WERI-Rb-1 (cell line): ENCODE measurements around the gene MUC5B.

Source experiments
- DNase-seq: peaks from one replicate; pipeline ENCODE4 v3.0.0-alpha.2; 2020
- H3K27ac ChIP-seq: fragments of 250-450 bp; sonication (Bioruptor Pico); 2 replicates; pipeline ENCODE4 v1.5.1; 2020; ENCODE audit warnings: mild to moderate bottlenecking, moderate library complexity
- H3K27me3 ChIP-seq: fragments of 250-450 bp; sonication (Bioruptor Pico); 2 replicates; pipeline ENCODE4 v1.5.1; 2021; ENCODE audit warnings: mild to moderate bottlenecking, low read depth, moderate library complexity; ENCODE audit not compliant: insufficient read depth, severe bottlenecking
- H3K36me3 ChIP-seq: fragments of 250-450 bp; sonication (Bioruptor Pico); 2 replicates; pipeline ENCODE4 v1.5.1; 2020; ENCODE audit warnings: mild to moderate bottlenecking, moderate library complexity
- H3K4me3 ChIP-seq: 2 replicates; pipeline ENCODE4 v1.5.1; 2011; ENCODE audit warnings: low read depth, mild to moderate bottlenecking, control low read depth, low read length
- H3K9me3 ChIP-seq: fragments of 250-450 bp; sonication (Bioruptor Pico); 2 replicates; pipeline ENCODE4 v1.5.1; 2021; ENCODE audit warnings: mild to moderate bottlenecking, moderate library complexity; ENCODE audit not compliant: severe bottlenecking
- TF ChIP-seq, protein P1 (sequence below): IDR thresholded peaks from 2 replicates; pipeline ENCODE4 v1.5.1; 2011; ENCODE audit warnings: low read depth, mild to moderate bottlenecking, control low read depth, inconsistent platforms, low read length

MUC5B gene

DNA sequence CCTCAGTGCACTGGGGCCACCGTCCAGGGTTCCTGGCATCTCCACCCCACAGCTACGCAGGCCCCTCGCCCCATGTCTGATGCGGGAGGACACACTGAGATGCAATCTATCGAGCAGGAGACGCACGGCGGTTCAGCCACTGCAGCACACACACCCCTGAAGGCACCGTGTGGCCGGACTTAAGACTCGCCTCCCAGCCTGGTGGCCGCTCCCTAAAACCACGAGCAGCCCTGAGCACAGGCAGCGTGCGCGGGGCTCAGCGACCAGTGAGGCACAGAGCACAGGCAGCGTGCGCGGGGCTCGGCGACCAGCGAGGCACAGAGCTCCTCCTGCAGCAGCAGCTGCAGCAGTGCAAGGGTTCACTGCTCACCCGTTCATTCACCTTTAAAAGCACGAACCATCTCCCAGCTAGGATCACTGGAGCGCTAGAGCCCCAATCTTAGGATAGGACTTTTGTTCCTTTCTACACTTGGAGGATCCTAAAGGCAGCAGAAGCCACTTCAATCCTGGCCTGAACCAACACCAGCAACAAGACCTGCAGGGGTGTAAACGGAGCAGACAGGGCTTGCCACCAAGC lies 55.2 kb downstream of the MUC5B start:
- peaks cover 34% of the 10 kb centered on the region for H3K36me3 ChIP-seq
- no peak overlapping the region for H3K4me3 ChIP-seq
- TF ChIP-seq, protein P1, sequence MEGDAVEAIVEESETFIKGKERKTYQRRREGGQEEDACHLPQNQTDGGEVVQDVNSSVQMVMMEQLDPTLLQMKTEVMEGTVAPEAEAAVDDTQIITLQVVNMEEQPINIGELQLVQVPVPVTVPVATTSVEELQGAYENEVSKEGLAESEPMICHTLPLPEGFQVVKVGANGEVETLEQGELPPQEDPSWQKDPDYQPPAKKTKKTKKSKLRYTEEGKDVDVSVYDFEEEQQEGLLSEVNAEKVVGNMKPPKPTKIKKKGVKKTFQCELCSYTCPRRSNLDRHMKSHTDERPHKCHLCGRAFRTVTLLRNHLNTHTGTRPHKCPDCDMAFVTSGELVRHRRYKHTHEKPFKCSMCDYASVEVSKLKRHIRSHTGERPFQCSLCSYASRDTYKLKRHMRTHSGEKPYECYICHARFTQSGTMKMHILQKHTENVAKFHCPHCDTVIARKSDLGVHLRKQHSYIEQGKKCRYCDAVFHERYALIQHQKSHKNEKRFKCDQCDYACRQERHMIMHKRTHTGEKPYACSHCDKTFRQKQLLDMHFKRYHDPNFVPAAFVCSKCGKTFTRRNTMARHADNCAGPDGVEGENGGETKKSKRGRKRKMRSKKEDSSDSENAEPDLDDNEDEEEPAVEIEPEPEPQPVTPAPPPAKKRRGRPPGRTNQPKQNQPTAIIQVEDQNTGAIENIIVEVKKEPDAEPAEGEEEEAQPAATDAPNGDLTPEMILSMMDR = no peak
- no peaks in the 10 kb centered on the region for H3K27me3 ChIP-seq
- H3K27ac ChIP-seq = no peak overlapping the region
- H3K9me3 ChIP-seq = no peaks in the 10 kb centered on the region
- no peak for DNase-seq

DNA sequence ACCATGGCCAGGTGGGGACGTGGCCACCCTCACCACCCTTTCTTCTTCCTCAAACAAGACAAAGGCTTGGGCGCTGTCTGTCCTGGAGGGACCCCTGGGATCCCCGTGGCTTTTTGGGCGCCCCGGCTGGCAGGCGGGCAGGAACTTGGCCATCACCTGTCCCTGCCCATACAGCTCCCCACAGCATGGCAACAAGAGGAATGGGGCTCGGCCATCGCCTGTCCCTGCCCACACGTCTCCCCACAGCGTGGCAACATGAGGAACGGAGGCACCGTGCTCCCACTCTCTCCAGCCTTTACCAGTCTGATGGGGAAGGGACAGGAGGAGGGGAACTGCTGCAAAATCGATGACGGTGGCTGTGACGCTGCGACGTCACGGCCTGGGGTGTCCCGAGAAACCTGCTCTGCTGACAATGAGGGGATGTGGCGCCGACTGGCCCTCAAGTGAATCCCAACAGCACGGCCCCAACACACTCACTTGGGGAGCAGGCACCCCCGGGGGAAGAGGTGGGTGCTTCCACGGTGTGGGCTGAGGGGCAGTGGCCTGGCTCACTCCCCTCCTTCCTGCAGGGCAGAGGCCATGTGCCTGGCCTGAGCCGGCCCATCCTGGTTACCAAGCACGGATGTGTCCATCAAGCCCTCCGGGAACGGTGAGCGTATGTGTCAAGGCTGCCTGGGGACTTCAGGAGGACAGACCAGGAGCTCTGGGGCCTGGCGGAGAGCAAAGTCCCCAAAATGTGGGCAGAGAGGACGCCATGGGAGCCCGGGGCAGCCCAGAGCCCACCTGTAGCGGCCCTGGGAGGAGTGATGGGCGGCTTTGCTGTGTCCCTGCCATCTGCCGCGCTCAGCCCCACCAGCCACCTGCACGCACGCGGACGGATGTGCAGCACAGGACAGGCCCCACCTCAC lies 56.2 kb downstream of the MUC5B start:
- no peaks in the 10 kb centered on the region for H3K9me3 ChIP-seq
- peaks cover 44% of the 10 kb centered on the region for H3K36me3 ChIP-seq
- DNase-seq = no peak
- no peak overlapping the region for H3K27ac ChIP-seq
- TF ChIP-seq, protein P1 = no peak
- no peak overlapping the region for H3K4me3 ChIP-seq
- H3K27me3 ChIP-seq = no peaks in the 10 kb centered on the region

DNA sequence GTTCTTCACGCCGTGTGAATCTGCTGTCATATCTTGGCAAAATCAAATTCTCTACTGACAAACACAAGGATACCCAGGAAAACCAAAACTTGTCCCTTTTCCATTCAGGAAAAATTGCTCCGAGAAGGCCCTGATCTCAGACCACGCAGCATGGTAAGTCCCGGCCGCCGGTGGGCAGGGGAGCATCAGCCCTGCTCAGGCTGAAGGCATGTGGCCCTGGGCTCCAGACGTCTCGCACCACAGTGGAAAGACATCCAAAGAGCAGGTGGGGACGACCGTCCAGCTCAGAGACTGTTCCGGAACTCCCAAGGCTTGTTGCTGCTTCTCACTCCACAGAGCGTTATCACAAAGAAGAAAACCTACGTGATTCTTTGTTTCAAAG lies 56.8 kb downstream of the MUC5B start:
- Histone ChIP-seq H3K27ac (no peak overlapping the region), H3K27me3 (no peaks in the 10 kb centered on the region), H3K9me3 (no peaks in the 10 kb centered on the region), H3K4me3 (no peak overlapping the region), H3K36me3 (peaks cover 46% of the 10 kb centered on the region)
- TF ChIP-seq, protein P1 = no peak
- DNase-seq = no peak

DNA sequence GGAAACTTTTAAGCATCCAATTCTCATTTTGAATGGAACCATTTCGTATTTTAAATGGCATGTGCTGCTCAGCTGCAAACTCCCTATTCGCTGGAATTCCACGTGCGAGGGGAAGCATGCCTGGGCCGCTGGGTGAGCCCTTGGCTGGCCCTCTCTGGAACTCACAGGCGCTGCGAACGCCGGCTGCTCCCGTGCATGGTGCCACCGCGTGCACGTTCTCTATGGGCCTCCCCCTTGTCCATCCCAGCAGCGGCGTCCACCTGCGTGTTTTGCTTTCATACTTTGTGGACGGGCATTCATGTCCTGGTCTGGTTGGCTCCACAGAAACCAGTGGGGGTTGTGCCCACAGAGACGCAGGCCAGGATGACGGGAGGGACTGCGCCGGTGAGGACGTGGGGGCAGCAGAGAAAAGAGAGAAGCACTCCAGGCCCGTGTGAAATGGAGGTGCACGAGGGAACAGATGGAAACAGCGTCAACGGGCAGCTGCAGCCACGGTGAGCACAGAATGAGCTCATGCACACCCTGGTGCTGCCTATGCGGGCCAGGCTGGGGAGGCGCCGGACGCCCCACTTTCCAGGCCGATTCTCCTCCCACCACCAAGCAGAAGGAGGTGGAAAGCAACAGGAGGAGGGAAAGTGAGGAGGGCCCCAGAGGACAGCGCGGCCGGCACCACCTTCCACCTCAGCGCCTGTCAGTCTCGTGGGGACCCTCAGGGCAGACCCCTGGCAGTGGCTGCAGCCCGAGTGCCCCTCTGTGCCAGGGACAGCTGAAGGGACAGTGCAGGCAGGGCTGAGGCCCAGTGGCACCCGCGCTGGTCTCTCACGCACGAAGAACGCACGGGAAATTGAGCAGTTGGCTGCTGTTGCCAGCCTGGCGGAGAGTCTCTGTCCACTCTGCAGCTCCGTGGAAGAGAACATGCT lies 57.5 kb downstream of the MUC5B start:
- no peak overlapping the region for H3K4me3 ChIP-seq
- H3K27ac ChIP-seq = no peak overlapping the region
- H3K36me3 ChIP-seq = peaks cover 41% of the 10 kb centered on the region
- no peak for DNase-seq
- no peaks in the 10 kb centered on the region for H3K27me3 ChIP-seq
- no peaks in the 10 kb centered on the region for H3K9me3 ChIP-seq
- TF ChIP-seq, protein P1 = no peak

DNA sequence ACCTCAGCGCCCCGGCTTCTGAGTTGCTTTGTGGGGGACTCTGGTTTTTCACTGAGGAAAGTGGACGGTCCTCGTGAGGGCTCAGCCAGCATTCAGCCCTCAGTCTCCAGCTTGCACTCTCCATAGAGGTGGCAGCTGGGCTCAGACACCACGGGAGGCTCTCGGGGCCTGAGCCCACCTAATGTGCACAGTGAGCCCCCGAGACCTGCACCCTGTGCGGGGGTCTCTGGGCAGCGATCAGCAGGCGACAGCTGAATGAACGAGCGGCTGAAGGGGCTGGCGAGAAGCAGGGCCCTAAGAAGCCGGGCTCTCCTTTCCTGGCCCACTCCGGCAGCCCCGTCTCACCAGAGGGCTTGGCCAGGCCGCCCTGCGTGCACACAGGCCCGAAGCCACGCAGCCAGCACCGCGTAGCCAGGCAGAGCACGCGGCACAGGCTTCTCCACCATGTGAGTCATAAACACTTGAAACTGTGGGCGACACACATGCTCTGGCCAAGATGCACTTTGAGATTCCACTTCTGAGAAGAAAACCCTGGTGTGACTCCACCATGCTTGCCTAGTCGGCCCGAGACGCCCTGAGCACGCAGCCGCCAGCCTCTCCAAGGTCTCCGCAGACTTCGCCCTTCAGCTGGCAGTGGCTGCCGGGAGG lies 58.6 kb downstream of the MUC5B start:
- Histone ChIP-seq H3K27me3 (no peaks in the 10 kb centered on the region), H3K27ac (no peak overlapping the region), H3K4me3 (no peak overlapping the region), H3K36me3 (peaks cover 32% of the 10 kb centered on the region), H3K9me3 (no peaks in the 10 kb centered on the region)
- TF ChIP-seq, protein P1 = no peak
- no peak for DNase-seq
